Loucy (cell line): ENCODE measurements around the gene SH3RF2.

Source experiments
- EZH2phosphoT487 ChIP-seq: fragments of 200-600 bp; IDR thresholded peaks from 2 replicates; pipeline ENCODE4 v1.6.1; 2018; ENCODE audit warnings: antibody characterized with exemption, mild to moderate bottlenecking, moderate library complexity, borderline replicate concordance
- TF ChIP-seq, protein P1 (sequence below): fragments of 200-600 bp; sonication (generic); conservative IDR thresholded peaks from 2 replicates; pipeline ENCODE4 v1.5.1; 2014; ENCODE audit warnings: mild to moderate bottlenecking, antibody characterized with exemption, low read length

DNA sequence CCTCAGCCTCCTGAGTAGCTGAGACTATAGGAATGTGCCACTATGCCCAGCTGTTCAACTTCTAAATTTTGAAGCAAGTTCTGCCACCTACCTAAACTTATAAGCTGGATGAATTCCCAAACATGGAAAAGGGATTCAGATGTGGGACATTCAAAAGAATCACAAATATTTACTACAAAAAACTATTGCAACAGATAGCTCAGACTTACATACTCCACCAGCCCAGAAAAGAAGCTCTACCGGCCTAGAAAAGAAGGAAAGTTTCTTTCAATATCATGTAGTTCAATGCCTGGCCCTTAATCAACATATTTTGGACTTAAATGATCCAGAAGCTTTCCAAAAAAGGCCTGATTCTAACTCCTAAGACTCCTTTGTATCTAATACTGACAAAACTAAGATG lies 23.8 kb downstream of the SH3RF2 start:
- TF ChIP-seq, protein P1, sequence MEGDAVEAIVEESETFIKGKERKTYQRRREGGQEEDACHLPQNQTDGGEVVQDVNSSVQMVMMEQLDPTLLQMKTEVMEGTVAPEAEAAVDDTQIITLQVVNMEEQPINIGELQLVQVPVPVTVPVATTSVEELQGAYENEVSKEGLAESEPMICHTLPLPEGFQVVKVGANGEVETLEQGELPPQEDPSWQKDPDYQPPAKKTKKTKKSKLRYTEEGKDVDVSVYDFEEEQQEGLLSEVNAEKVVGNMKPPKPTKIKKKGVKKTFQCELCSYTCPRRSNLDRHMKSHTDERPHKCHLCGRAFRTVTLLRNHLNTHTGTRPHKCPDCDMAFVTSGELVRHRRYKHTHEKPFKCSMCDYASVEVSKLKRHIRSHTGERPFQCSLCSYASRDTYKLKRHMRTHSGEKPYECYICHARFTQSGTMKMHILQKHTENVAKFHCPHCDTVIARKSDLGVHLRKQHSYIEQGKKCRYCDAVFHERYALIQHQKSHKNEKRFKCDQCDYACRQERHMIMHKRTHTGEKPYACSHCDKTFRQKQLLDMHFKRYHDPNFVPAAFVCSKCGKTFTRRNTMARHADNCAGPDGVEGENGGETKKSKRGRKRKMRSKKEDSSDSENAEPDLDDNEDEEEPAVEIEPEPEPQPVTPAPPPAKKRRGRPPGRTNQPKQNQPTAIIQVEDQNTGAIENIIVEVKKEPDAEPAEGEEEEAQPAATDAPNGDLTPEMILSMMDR = no peak
- TF ChIP-seq EZH2phosphoT487 = no peak
